NCI-H526 (cell line): ENCODE results near the gene VIPAS39.

Source experiments
- DNase-seq, 2 experiments: peaks; one replicate each; lab custom pipeline; 2025; lab: John Stamatoyannopoulos, UW

The VIPAS39 gene

DNA sequence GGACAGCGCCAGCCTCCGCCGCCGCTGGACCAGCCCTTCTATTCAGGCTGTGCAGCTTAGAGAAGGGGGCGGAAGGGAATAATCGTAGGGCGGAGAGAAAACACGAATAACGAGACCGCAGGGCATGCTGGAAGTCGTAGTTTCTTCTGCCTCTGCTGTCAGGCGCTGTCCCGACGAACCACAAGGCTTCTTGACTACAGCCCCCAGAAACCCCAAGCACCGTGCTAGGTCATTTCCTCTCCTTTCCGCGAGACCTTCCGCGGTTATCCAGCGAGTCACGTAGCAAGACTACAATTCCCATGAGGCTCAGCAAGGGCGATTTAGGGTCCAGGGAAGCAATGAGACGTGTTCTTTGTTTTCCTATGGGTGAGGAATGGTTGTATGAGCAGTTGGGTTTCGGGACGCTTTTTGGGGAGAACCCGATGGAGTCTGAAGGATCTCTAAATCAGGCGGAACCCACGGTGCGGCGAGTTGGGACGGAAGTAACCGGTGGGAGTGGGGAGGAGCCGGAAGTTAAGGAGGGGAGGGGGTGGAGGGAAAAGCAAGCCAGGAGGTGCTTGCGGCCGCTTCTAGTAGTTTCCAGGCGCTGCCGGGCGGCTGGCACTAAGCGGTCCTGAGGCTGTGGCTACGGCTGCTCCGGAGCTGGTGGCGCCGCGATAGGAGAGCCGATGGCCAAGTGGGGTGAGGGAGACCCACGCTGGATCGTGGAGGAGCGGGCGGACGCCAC, at the start of gene VIPAS39, which contains the start of gene AHSA1:
Gene VIPAS39 (minus strand): TSS at position 80 of the 727 bp plus-strand sequence. CDS start 3,499 bp downstream, outside the sequence.
Gene AHSA1 (plus strand): TSS at position 572 of the 727 bp plus-strand sequence. CDS start 97 bp downstream, at position 669.
- peak; percentile 99 for DNase-seq

DNA sequence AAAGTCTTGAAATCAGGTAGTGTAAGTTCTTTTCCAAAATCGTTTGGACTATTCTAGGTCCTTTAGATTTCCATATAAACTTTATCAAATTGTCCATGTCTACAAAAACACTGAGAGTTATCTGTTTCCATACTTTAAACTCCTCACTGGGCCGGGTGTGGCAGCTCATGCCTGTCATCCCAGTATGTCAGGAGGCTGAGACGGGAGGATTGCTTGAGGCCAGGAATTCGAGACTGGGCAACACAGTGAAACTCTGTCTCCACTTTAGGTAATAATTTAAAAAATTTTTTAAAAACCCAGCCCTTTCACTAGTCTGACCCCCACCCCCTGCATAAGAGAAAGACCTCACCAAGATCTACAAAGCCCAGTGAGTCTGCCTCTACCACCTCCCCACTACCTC, 47.6 kb upstream of the VIPAS39 start:
- no peak for DNase-seq

DNA sequence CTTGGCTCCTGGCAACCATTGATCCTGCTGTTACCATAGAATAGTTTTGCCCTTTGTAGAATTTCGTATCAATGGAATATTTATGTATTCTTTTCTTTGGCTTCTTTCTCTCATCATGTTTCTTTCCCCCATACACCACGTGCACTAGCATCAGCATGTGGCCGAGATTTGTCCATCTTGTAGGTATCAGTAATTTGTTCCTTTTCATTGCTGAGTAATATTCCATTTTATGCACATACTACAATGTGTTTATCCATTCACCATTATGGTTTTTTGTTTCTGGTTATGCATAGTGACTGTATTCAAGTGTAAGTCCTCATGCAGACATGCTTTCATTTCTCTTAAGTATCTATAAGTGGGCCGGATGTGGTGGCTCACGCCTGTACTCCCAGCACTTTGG, 45.7 kb upstream of the VIPAS39 start:
- DNase-seq = no peak

DNA sequence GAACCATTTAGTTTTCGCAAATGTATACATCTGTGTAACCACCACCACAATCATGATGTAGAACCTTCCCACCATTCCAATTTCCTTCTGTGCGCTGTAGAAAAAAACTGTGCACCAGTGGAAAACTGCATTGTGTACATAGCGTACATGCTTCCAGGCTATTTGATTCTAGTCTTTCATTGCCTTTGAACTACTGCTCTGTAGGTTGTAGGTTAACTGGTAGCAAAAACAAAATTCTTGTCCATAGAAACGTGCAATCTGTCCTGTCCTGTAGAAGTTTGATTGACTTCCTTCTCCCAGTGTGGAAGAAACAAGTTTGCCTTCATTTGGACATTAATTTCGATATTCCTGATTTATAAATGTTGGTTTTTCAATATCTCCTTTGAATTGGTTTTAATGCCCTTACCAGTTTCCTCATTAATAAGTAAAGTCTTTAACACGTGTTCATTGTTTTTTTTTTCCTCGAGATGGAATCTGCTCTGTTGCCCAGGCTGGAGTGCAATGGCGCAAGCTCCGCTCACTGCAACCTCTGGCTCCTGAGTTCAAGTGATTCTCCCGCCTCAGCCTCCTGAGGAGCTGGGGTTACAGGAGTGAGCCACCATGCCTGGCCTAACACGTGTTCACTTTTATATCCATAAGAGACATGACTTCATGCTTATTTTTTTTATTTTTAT, 44.8 kb upstream of the VIPAS39 start:
- no peak for DNase-seq

DNA sequence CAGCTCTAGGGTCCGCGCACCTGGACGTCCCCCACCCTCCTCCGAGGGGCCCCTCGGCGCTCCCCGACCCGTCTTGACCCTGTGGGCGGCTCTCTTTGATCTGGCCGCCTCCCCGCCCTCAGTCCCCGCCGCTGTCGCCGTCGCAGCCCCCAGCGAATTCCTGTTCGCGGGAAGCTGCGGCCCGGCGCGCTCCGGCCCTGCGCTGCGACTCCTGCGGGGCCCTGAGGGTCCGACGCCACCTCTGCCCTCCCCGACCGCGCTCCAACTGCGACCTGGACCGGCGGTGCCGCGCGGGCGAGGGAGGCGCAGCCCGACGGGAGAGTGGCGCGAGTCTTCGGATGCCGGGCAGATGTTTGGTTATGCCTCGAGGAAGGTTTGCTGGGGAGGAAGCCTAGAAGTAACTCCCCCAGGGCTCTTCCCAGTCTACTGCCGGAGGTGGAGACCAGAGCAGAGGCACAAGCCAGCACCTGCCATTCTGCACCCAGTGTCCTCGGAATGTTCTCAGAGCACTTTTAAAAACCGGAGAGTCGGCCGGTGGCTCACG, 41.7 kb upstream of the VIPAS39 start:
- peak in 1 of 2 experiments; percentile 56 for DNase-seq

DNA sequence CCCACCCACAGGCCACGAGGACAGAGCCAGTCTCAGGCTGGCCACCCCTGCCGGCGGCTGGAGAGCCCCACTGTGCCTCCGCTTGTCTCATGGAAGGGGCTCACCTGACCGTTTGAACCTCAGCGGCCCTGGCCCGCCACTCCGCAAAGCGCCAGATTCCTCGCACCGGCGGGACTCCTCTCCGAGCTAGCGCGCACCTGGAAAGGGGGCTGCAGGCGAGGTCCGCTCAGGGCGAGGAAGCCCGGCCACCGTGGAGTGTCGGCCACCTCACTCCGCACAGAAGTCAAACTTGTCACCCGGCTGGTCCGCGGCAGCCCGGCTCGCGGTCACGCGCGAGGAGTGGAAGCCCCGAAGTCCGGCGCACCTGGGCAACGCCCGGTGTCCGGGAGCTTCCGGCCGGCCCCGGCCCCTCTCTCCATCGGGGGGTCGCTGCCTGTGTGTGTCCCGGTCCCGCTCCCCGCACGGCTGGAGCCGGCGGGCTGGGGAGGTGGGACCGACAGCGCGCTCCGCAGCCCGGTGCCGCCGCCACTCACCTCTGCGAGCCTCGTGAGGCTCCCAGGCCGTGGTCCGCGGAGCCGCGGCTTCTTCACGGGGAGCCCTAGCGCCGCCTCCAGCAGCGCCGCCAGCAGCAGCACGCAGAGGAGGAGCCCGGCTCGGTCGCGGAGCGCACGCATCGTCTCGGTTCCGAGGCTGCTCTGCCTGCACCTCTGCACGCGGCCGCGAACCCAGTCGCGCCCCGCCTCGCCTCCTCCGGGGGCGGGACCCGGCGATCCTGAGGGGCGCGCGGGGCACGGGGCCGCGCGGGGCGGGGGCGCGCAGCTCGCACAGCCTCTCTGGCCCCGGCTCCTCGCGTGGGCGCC, 40.9 kb upstream of the VIPAS39 start, which contains the start of gene ISM2:
Gene ISM2 (minus strand): TSS at position 697 of the 860 bp plus-strand sequence. CDS start 23 bp downstream, at position 674.
- DNase-seq = peak; percentile 40 to 81

DNA sequence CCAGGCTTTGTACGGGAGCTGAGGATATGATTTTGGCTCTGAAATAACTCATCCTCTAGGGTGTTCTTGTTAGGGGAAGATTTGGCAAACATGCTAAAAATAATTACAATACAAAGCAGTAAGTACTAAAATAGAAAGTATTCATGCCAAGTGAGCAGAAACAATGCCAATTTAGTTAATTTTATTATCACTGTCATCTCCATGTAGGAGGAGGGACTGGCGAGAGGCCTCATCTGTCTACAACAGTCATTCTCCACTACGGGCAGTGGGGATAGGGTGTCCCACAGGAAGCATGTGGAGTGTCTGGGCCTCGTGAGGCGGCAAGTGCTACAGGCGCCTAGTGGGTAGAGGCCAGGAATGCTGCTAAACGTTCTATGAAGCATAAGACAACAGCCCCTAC, 37.9 kb upstream of the VIPAS39 start:
- DNase-seq = no peak

DNA sequence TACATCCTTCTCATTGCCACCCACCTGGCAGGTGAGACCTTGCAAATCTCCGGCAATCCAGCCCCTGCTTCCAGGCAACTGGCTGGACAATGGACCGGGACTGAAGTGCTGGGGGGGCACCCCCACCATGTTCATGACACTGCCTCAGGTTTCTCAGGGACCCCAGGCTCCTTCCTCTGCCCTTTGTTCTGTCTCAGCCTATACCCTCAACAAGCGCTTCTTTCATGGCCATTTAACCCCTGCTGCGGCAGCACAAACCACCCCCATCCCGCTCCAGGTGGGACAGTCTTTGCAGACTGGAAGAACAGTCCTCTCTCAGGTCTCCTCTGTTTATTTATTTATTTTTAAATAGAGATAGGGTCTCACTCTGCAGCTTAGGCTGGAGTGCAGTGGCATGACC, 33.7 kb upstream of the VIPAS39 start:
- DNase-seq = no peak

DNA sequence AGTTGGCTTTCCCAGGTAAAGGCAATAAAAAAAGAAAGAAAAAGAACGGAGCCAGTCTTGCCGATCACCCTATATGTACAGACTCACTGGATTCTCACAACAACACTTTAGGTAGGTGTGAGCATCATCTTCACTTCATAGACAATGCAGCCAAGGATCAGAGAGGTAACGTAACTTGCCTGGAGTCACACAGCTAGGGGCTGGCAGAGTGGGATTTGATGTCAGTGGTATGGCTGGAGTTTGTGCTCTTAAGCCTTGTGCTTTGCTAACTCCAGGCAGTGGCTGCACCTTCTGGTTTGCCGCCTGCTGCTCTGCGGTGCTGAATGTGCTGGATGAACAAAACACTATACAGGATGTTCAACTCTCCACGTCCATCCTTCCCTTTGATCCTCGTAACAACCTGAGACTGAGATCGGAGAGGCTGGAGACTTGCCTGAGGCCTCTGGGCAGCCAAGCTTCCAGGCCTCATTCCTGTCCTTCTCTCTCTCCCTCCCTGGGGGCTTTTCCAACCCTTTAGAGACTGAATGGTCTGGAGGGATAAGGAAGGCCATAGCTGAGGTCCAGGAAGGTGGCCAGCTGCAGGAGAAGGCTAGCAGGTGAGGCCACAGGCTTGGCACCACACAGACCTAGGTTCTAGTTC, 33.1 kb upstream of the VIPAS39 start:
- DNase-seq = no peak

DNA sequence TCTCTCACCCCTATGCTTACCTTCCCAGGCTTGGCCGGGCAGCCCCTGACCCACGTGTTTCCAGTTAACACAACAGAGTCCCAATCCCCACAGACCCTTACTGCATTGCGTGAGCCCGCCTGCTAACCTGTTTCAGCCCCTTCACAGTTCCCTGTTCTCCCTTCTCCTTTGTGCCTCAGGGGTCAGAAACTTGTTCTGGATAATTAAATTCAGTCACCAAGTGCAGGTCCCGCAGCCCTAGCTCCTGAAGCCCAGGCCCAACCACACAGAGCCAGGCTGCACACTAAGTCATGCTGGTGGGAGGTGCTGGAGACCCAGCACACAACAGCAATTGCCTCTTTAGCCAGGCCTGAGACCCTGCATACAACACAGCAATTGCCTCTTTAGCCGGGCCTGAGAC, 31.6 kb upstream of the VIPAS39 start:
- no peak for DNase-seq

DNA sequence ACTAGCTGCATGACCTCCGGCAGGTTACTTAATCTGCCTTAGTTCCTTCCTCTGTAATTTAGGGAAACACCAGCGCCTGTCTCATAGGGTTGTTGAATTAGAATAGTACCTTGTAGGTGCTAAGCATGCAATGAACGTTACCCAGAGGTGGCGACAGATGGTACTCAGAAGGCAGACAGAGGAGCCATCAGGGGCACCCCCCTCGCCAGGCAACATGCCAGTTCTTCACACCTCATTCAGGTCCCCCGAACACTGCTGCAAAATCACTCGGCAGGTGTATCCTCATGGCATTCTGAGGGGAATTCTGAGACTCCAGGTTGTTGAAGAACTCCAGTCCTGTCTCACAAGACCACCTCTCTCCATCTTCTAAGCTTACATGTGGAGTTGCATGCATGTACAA, 31.2 kb upstream of the VIPAS39 start:
- no peak for DNase-seq

DNA sequence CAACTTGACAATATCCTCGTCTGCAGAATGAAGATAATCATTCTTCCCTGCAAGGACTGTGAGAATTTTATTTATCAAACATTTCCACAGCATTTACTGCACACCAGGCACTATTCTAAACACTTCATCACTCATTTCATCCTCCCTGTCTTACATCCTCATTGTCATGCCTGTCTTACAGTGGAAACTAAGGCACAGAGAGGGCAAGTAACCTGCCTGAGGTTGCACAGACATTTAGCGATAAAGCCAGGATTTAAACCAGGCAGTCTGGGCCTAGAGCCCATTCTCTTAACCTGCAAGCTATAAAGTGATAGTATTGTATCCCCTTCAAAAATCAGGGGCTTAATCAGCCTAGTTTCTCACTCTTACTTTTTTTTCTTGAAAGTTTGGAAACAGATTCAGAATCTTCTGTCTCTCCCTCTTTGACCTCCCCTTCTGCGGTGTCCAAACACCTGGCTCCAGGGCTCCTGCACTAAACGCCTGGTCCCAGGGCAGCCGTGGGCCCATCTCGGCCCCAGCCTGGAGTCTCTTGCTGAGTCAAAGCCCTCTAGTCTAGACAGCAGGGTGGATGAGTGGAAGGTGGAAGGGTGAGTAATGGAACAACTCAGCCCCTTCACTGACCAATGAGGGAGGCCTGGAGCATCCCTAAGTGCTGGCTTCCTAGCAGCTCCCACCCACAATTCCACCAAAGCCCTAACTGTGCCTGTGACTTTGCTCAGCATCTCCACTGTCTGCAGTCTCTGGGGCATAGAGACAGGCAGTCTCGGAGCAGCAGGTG, 28.7 kb upstream of the VIPAS39 start:
- DNase-seq = no peak

DNA sequence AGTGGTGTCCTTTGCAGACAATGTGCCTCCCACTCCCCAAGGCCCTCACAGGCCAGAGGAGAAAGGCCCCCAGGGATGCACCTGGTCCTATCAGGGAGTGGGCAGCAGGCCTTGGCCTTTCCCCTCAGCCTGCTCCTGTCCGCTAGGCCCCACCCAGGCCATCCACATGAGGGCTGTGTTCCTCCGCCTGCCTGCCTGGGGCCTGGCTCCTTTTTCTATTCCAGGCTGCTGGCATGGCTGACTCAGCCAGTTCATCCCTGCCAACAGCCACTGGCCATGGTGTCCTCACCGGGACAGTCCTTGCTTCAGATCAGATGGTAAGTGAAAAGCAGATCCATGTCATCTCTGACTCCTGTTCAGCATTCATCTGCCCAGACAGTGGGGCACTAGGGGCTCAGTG, 27.9 kb upstream of the VIPAS39 start:
- DNase-seq = no peak

DNA sequence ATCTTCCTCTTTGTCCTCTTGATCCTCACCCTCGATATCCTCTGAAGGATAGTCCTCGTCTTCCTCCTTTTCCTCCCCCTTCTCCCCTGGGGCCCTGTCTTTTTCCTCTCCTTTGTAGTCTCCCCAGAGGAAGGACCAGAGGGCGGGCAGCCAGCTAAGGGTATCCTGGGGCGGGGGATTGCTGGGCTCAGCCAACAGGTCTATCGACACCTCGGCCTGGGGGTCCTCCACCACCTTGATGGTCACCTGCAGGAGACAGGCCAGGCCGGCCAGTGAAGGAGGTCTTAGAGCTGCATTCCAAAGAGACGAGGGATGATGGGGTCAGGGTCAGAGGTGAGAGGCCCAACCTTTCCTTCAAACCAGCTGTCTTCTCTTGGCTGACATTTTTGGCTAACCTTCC, 25.0 kb upstream of the VIPAS39 start:
- DNase-seq = no peak

DNA sequence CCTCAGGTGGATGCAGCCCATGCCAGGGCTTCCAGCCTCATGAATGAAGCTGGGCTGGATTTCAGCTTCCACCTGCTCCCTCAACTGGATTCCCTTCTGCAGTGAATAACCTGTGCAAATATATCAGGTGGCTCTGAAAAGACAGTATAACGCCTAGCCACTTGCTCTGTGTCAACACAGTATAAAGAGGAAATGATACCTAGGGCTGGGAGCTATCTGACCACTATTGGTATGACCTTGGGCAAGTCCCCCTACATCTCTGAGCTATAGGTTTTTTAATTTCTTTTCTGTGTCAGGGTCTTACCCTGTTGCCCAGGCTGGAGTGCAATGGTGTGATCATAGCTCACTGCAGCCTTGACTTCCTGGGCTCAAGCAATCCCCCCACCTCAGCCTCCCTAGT, 21.4 kb upstream of the VIPAS39 start:
- DNase-seq = no peak

DNA sequence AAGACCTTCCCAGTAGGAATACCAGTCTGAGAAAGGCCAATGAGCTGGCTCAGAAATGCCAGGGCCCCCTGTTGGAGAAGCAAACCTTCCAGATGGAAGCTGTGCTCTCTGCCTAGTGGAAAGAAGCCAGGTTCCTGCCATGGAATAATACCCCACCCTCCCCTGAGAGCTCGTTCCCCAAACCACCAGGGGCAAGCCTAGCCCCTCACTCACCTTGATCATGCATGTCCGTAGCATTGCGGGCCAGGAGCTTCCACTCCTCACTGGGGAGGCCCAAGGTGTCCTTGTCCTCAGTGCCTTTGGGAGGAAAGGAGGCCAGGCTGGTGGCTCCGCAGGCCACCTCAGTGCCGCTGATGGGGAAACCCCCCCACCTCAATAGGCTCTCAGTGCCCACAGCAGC, 20.6 kb upstream of the VIPAS39 start:
- DNase-seq = no peak

DNA sequence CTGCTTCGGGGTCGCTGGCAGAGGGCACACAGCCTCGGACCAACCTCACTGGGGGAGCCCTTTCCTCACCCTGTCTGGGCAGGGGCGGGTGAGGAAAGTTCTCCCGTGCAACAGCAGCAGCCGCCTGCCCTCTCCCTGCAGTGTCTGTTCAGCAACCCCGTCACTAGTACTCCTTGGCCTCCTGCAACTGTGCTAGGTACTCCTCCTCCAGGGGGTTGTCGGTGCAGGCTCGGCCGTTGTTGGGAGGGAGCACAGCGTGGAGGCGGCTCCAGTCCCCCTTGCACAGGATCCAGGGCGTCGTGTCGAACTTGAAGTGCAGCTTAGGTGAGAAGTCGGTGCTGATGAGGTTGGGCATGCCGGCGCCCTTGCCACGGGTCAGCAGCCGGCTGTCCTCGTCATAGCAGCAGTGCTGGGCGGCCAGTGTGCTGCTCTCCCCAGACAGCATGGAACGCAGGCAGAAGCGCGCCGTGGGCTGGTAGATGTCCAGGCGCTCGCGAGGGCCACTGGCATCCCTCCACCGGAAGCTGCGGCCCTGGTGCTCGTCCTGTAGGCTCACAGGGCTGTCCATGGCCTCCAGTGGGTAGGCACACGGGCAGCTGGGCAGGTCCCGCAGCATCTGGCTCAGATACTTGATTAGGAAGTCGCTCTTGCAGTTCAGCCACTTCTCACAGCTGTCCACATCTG, 18.2 kb upstream of the VIPAS39 start:
- no peak for DNase-seq

DNA sequence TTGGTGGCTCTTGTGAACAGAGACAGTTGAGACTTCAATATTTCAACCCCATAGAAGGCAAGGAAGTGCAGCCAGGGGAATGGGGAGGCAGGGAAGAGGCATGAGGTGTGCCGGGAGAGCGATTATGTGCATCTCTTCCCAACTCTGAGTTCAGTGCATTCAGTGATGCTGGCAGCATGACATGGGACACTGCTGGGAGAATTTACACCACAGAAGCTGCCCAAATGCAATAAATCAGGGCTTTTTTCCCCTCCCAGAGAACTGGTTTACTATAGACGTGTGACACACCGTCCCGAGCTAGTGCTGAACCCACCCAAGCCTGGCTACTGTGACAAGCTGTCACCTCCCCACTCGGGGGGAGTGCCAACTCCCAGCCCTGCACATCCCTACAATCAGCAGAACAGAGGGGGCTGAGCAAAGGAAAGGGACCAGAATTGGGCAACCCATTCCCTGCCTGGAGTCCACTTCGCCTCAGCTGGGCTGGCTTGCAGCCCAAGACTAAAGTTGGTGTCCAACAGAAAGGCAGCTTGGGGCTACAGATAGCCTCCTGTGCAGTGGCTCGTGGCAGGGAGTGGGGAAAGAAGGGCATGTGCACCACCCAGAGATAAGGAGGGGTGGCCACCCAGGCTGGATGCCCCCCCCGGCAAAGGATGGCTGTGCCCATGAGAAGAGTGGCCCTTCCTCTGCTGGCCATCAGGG, 17.2 kb upstream of the VIPAS39 start:
- no peak for DNase-seq

DNA sequence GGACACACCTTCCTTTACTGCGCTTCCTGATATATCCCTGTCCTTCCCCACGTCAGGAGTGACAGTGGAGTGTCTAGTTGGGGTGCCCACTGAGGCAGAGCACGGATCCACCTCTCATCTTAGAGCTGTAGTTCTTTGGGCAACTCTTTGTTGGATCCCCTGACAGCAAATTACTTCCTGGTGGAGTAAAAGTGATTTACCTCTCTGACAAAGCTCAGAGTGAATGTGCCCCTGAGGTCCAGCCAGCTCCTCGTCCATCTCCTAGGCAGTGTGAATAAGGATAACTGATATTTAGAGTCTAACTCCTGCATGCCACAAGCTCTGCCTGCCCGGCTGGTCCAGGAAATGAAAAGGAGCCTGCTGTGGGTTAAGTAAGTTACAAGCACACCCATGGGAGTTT, 16.5 kb upstream of the VIPAS39 start:
- DNase-seq = no peak
